Neural cell (in vitro differentiated cells): Measurements from ENCODE around the gene AP3S2. TPM values are rescaled to one million over a fixed set of nuclear protein-coding genes. Genes with fewer than 3 reads are reported as not detected.

Source experiments
- H2AFZ ChIP-seq: fragments of 200-600, 300-800 bp; sonication (generic), shearing (Covaris generic); 2 replicates; pipeline ENCODE4 v1.6.0; 2014; ENCODE audit warnings: low read depth, mild to moderate bottlenecking, antibody characterized with exemption, low read length, moderate library complexity
- H3F3A ChIP-seq: fragments of 200-600 bp; shearing (Covaris generic); 2 replicates; pipeline ENCODE4 v1.6.1; 2016; ENCODE audit warnings: mild to moderate bottlenecking, moderate library complexity, mixed read lengths, antibody characterized with exemption, low read length; ENCODE audit not compliant: insufficient read depth, poor library complexity, severe bottlenecking
- H3K27ac ChIP-seq: fragments of 200-600, 300-800 bp; sonication (generic), shearing (Covaris generic); 2 replicates; pipeline ENCODE4 v1.5.1; 2014; ENCODE audit warnings: mild to moderate bottlenecking, low read length, moderate library complexity
- H3K27me3 ChIP-seq: fragments of 300-800, 200-600 bp; sonication (generic), shearing (Covaris generic); 2 replicates; pipeline ENCODE4 v1.6.0; 2014; ENCODE audit warnings: mild to moderate bottlenecking, low read depth, low read length, moderate library complexity; ENCODE audit not compliant: insufficient read depth
- H3K36me3 ChIP-seq: fragments of 300-800, 200-600 bp; sonication (generic), shearing (Covaris generic); 2 replicates; pipeline ENCODE4 v1.5.1; 2014; ENCODE audit warnings: mild to moderate bottlenecking, antibody characterized with exemption, low read length, moderate library complexity; ENCODE audit not compliant: insufficient read depth
- H3K4me2 ChIP-seq: fragments of 300-800, 200-600 bp; sonication (generic), shearing (Covaris generic); 2 replicates; pipeline ENCODE4 v1.6.0; 2014; ENCODE audit warnings: mild to moderate bottlenecking, low read length
- H3K4me3 ChIP-seq: fragments of 300-800, 200-600 bp; sonication (generic), shearing (Covaris generic); 2 replicates; pipeline ENCODE4 v1.5.1; 2014; ENCODE audit warnings: mild to moderate bottlenecking, low read length, moderate library complexity
- H3K79me2 ChIP-seq: fragments of 200-600 bp; shearing (Covaris generic); replicated peaks from 2 replicates; pipeline ENCODE4 v1.6.0; 2014; ENCODE audit warnings: mild to moderate bottlenecking, low read length, moderate library complexity; ENCODE audit not compliant: insufficient read depth
- H3K9ac ChIP-seq: fragments of 300-800, 200-600 bp; sonication (generic), shearing (Covaris generic); 2 replicates; pipeline ENCODE4 v1.6.1; 2016; ENCODE audit warnings: mild to moderate bottlenecking, low read length, mixed read lengths
- H3K9me2 ChIP-seq: fragments of 200-600 bp; shearing (Covaris generic); 2 replicates; pipeline ENCODE4 v1.6.1; 2016; ENCODE audit warnings: mild to moderate bottlenecking, low read length, mixed read lengths; ENCODE audit not compliant: insufficient read depth
- H3K9me3 ChIP-seq: fragments of 200-600, 300-800 bp; sonication (generic), shearing (Covaris generic); 2 replicates; pipeline ENCODE4 v1.6.1; 2016; ENCODE audit warnings: mild to moderate bottlenecking, mixed run types, low read length, moderate library complexity, mixed read lengths
- H4K20me1 ChIP-seq: fragments of 200-600 bp; shearing (Covaris generic); 2 replicates; pipeline ENCODE4 v1.6.1; 2016; ENCODE audit warnings: mild to moderate bottlenecking, mixed run types; ENCODE audit not compliant: insufficient read depth
- EP300 ChIP-seq: fragments of 450-650 bp; conservative IDR thresholded peaks from 2 replicates; pipeline ENCODE4 v1.6.1; 2014; ENCODE audit warnings: antibody characterized with exemption, mild to moderate bottlenecking, moderate library complexity; ENCODE audit not compliant: poor library complexity, severe bottlenecking
- EZH2 ChIP-seq: fragments of 200-600, 300-800 bp; shearing (Covaris generic), sonication (generic); IDR thresholded peaks from 2 replicates; pipeline ENCODE4 v1.6.1; 2014; ENCODE audit warnings: antibody characterized with exemption, low read length, borderline replicate concordance, mild to moderate bottlenecking; ENCODE audit not compliant: insufficient read depth, poor library complexity, severe bottlenecking
- MXI1 ChIP-seq: fragments of 450-650 bp; conservative IDR thresholded peaks from 2 replicates; pipeline ENCODE4 v1.6.1; 2014; ENCODE audit warnings: antibody characterized with exemption, mild to moderate bottlenecking; ENCODE audit not compliant: poor library complexity, severe bottlenecking
- POLR2AphosphoS5 ChIP-seq: IDR thresholded peaks from 2 replicates; pipeline ENCODE4 v1.6.1; 2012
- RAD21 ChIP-seq: fragments of 450-650 bp; conservative IDR thresholded peaks from 2 replicates; pipeline ENCODE4 v1.6.1; 2014; ENCODE audit warnings: antibody characterized with exemption, mild to moderate bottlenecking, moderate library complexity
- REST ChIP-seq: IDR thresholded peaks from 2 replicates; pipeline ENCODE4 v1.6.1; 2012; ENCODE audit warnings: borderline replicate concordance
- SMC3 ChIP-seq: fragments of 450-650 bp; conservative IDR thresholded peaks from 2 replicates; pipeline ENCODE4 v1.6.1; 2014; ENCODE audit warnings: antibody characterized with exemption, mild to moderate bottlenecking, moderate library complexity; ENCODE audit not compliant: poor library complexity
- TAF1 ChIP-seq: IDR thresholded peaks from 2 replicates; pipeline ENCODE4 v1.6.1; 2012; ENCODE audit warnings: low read depth
- polyA plus RNA-seq: library from polyadenylated mRNA; depleted of rRNA; stranded (reverse); fragments of >200 nt; gene quantifications from 2 replicates; pipeline ENCODE4 v1.2.3, GENCODE V29; 2014
- TF ChIP-seq, protein P1 (sequence below): fragments of 450-650 bp; IDR thresholded peaks from 2 replicates; pipeline ENCODE4 v1.5.1; 2014; ENCODE audit warnings: antibody characterized with exemption, mild to moderate bottlenecking, moderate library complexity; ENCODE audit not compliant: poor library complexity, severe bottlenecking

AP3S2 gene
- polyA plus RNA-seq, 1 donor from 2014 or later, result 47.6 TPM

DNA sequence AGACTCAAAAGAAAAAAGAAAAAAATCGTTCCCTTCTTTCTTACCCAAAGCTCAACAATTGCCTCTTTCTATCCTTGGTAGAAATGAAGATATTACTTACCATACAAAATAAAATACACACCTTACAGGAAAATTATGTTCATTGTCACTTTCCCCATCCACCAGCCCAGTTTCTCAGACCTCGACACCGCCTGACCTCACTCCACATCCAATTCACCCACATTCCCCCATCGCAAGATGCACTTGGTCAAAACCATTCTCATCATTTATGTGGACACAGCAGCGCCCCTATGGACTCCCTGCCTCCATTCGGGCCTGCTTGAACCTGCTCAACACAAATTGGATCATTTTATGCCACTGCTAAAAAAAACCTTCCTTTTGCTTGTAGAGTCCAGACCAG is 86.1 kb downstream of the AP3S2 start:
- H3K4me3 ChIP-seq, result no peak overlapping the region
- no peaks in the 10 kb centered on the region for H3K79me2 ChIP-seq
- H2AFZ ChIP-seq, result no peak overlapping the region
- no peaks in the 10 kb centered on the region for H3K36me3 ChIP-seq
- H3F3A ChIP-seq, result no peaks in the 10 kb centered on the region
- H3K27ac ChIP-seq, result no peak overlapping the region
- no peak overlapping the region for H3K4me2 ChIP-seq
- no peaks in the 10 kb centered on the region for H3K27me3 ChIP-seq
- no peaks in the 10 kb centered on the region for H3K9me2 ChIP-seq
- TF ChIP-seq MXI1 (no peak), RAD21 (no peak), EZH2 (no peak), TAF1 (no peak), REST (no peak), POLR2AphosphoS5 (no peak)
- H3K9me3 ChIP-seq, result no peaks in the 10 kb centered on the region
- no peak overlapping the region for H3K9ac ChIP-seq
- H4K20me1 ChIP-seq, result no peaks in the 10 kb centered on the region

- H3K9me2 ChIP-seq, result no peaks in the 10 kb centered on the region
- H3K9me3 ChIP-seq, result no peaks in the 10 kb centered on the region
- no peaks in the 10 kb centered on the region for H3K79me2 ChIP-seq
- no peak overlapping the region for H3K9ac ChIP-seq
- no peaks in the 10 kb centered on the region for H3F3A ChIP-seq
- H3K4me3 ChIP-seq, result no peak overlapping the region
- H3K27me3 ChIP-seq, result no peaks in the 10 kb centered on the region
- TF ChIP-seq TAF1, result no peak
- TF ChIP-seq MXI1, result no peak
- TF ChIP-seq REST, result no peak
- TF ChIP-seq RAD21, result no peak
- TF ChIP-seq EZH2, result no peak
- no peak for TF ChIP-seq SMC3
- TF ChIP-seq POLR2AphosphoS5, result no peak
- TF ChIP-seq EP300, result no peak
- TF ChIP-seq, protein P1, sequence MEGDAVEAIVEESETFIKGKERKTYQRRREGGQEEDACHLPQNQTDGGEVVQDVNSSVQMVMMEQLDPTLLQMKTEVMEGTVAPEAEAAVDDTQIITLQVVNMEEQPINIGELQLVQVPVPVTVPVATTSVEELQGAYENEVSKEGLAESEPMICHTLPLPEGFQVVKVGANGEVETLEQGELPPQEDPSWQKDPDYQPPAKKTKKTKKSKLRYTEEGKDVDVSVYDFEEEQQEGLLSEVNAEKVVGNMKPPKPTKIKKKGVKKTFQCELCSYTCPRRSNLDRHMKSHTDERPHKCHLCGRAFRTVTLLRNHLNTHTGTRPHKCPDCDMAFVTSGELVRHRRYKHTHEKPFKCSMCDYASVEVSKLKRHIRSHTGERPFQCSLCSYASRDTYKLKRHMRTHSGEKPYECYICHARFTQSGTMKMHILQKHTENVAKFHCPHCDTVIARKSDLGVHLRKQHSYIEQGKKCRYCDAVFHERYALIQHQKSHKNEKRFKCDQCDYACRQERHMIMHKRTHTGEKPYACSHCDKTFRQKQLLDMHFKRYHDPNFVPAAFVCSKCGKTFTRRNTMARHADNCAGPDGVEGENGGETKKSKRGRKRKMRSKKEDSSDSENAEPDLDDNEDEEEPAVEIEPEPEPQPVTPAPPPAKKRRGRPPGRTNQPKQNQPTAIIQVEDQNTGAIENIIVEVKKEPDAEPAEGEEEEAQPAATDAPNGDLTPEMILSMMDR, result no peak
- H2AFZ ChIP-seq, result no peak overlapping the region
- H3K27ac ChIP-seq, result no peak overlapping the region
- H3K4me2 ChIP-seq, result no peak overlapping the region
- no peaks in the 10 kb centered on the region for H4K20me1 ChIP-seq
- no peaks in the 10 kb centered on the region for H3K36me3 ChIP-seq
These were observed 86.9 kb downstream of the AP3S2 start for GRCh38 chr15:89806559-89807550.
